Measurements from ENCODE around the gene CLDN12. TPM values are rescaled to one million over a fixed set of nuclear protein-coding genes. Genes with fewer than 3 reads are reported as not detected.
A peak's percentile ranks its signal among the peaks of the same experiment; 100 is the strongest.

The CLDN12 gene
- total and polyA plus RNA-seq, 2 of the 13 experiments (the other 11 are each of a cell fraction or from before 2014, with no cell fraction given): 44.1 to 114 TPM

- TF ChIP-seq CHD2 (IDR thresholded peaks at IDR 0.05; ENCODE audit: low read depth, low read length): no peak
- no peak for TF ChIP-seq ZMAT3 (CRISPR knock-in tag; conservative IDR thresholded peaks at IDR 0.05)
- TF ChIP-seq GABPA (IDR thresholded peaks at IDR 0.05; ENCODE audit: low read depth, low read length): no peak
- no peak for TF ChIP-seq GABPA (CRISPR knock-in tag; IDR thresholded peaks at IDR 0.05; ENCODE audit: low read depth)
- TF ChIP-seq ZNF670 (CRISPR knock-in tag; IDR thresholded peaks at IDR 0.05; ENCODE audit: borderline replicate concordance): no peak
- TF ChIP-seq SIX4 (CRISPR knock-in tag; IDR thresholded peaks at IDR 0.05): no peak
- no peak for TF ChIP-seq ZBTB43 (CRISPR knock-in tag; conservative IDR thresholded peaks at IDR 0.05)
- TF ChIP-seq PRMT3 (CRISPR knock-in tag; IDR thresholded peaks at IDR 0.05; ENCODE audit: borderline replicate concordance, low read depth): no peak
- no peak for TF ChIP-seq PPARG (CRISPR knock-in tag; conservative IDR thresholded peaks at IDR 0.05)
- no peak for TF ChIP-seq ZNF18 (CRISPR knock-in tag; IDR thresholded peaks at IDR 0.05; ENCODE audit: insufficient replicate concordance)
- TF ChIP-seq TOPORS (CRISPR knock-in tag; IDR thresholded peaks at IDR 0.05): no peak
- TF ChIP-seq POLR2A (IDR thresholded peaks at IDR 0.05; ENCODE audit: insufficient read depth in 1 of 2, low read depth in 2 of 2, low read length in 2 of 2): no peak
- TF ChIP-seq U2AF2 (IDR thresholded peaks at IDR 0.05; ENCODE audit: low read depth, low read length): no peak
- no peak for TF ChIP-seq ZNF687 (CRISPR knock-in tag; IDR thresholded peaks at IDR 0.05)
- 0 out of 2 replicates have a peak, but pooled peaks have one; percentile 34 for TF ChIP-seq MED1 (CRISPR knock-in tag; IDR thresholded peaks at IDR 0.05)
- no peak for TF ChIP-seq ZNF782 (CRISPR knock-in tag; IDR thresholded peaks at IDR 0.05; ENCODE audit: borderline replicate concordance)
- TF ChIP-seq GMEB1 (CRISPR knock-in tag; IDR thresholded peaks at IDR 0.05; ENCODE audit: borderline replicate concordance): no peak
- no peak for TF ChIP-seq THRA (CRISPR knock-in tag; IDR thresholded peaks at IDR 0.05; ENCODE audit: borderline replicate concordance)
- no peak for TF ChIP-seq EZH2 (conservative IDR thresholded peaks at IDR 0.05; ENCODE audit: low read depth, low read length)
- TF ChIP-seq ZGPAT (CRISPR knock-in tag; IDR thresholded peaks at IDR 0.05): 0 out of 2 replicates have a peak, but pooled peaks have one; percentile 4
Observed at GRCh38 chr7:90409667-90410066, 6.4 kb downstream of the CLDN12 start (continued).

All from HepG2 (cell line).